HepG2 (cell line): ENCODE data around the gene ENTHD1. TPM values are rescaled to one million over a fixed set of nuclear protein-coding genes. Genes with fewer than 3 reads are reported as not detected.

Experiments used
- ATAC-seq: fragments of 200-7000 bp; cut with Tn5 transposase; 3 replicates; pipeline ENCODE4 v1.9.1; 2020; ENCODE audit warnings: mild to moderate bottlenecking, moderate library complexity
- BruUV-seq: library from RNA; stranded (reverse); fragments of 400-500 nt; replicated peaks from 2 replicates; lab custom pipeline; 2021; lab: Mats Ljungman, UMichigan
- CTCF ChIA-PET: fragments of 300-600 bp; formaldehyde crosslinking; extraction: SDS; loops from one replicate; lab custom pipeline; 2021; ENCODE audit warnings: low total read pairs, inconsistent platforms, low intra/inter-chr PET ratio; lab: Yijun Ruan, JAX
- POLR2A ChIA-PET: fragments of 350-600 bp; sonication (Branson Sonifier 250); formaldehyde crosslinking; loops from one replicate; lab custom pipeline; 2020; ENCODE audit warnings: antibody characterized with exemption, inconsistent platforms; lab: Yijun Ruan, JAX
- DNase-seq: peaks from one replicate; pipeline ENCODE4 v3.0.0-alpha.2; 2015; ENCODE audit warnings: low spot score
- FAIRE-seq: peaks from 3 replicates; lab custom pipeline; 2011; peaks lifted over from hg19 to GRCh38; lab: Jason Lieb, UNC
- H2AFZ ChIP-seq: one replicate; pipeline ENCODE4 v1.6.1; 2011; ENCODE audit warnings: low read length, inconsistent platforms
- H3K27ac ChIP-seq: fragments of 300-600 bp; 3 replicates; pipeline ENCODE4 v1.8.0; 2011; ENCODE audit warnings: mixed run types, mild to moderate bottlenecking, mixed read lengths, low read length, inconsistent platforms; ENCODE audit not compliant: insufficient read depth; ENCODE audit errors: extremely low read length
- H3K27me3 ChIP-seq, 2 experiments: fragments of 200-600 bp in 1 of 2; 2 replicates in 1 of 2; 3 replicates in 1 of 2; pipeline versions ENCODE4 v1.6.0 to v1.8.0; 2011; ENCODE audit warnings: low read length in 2 of 2, mild to moderate bottlenecking in 2 of 2, moderate library complexity in 2 of 2, inconsistent platforms in 1 of 2; ENCODE audit not compliant: insufficient read depth in 2 of 2, control insufficient read depth in 1 of 2
- H3K36me3 ChIP-seq, 2 experiments: fragments of 200-600 bp in 1 of 2; replicated peaks in 1 of 2; 2 replicates in 1 of 2; 3 replicates in 1 of 2; pipeline versions ENCODE4 v1.5.1 to v1.8.0; 2011; ENCODE audit warnings: low read length in 2 of 2, inconsistent platforms in 1 of 2; ENCODE audit not compliant: insufficient read depth in 2 of 2, control insufficient read depth in 1 of 2
- H3K4me1 ChIP-seq: 2 replicates; pipeline ENCODE4 v1.5.1; 2012; ENCODE audit warnings: low read length, inconsistent platforms; ENCODE audit not compliant: insufficient read depth
- H3K4me2 ChIP-seq: 2 replicates; pipeline ENCODE4 v1.6.0; 2011; ENCODE audit warnings: low read depth, low read length, inconsistent platforms
- H3K4me3 ChIP-seq, 3 experiments: fragments of 200-600 bp in 1 of 3; sonication (generic), shearing (Covaris generic) in 1 of 3; replicated peaks in 1 of 3; 2 replicates each; pipeline ENCODE4 v1.5.1; 2011 to 2016; ENCODE audit warnings: low read length in 3 of 3, inconsistent platforms in 2 of 3, low read depth in 2 of 3, mild to moderate bottlenecking in 2 of 3, control low read depth in 1 of 3, mixed read lengths in 1 of 3; ENCODE audit not compliant: insufficient read depth in 1 of 3
- H3K79me2 ChIP-seq: one replicate; pipeline ENCODE4 v1.6.1; 2011; ENCODE audit warnings: low read length, inconsistent platforms; ENCODE audit not compliant: insufficient read depth
- H3K9ac ChIP-seq: 2 replicates; pipeline ENCODE4 v1.6.0; 2011; ENCODE audit warnings: mild to moderate bottlenecking, low read depth, low read length, inconsistent platforms; ENCODE audit not compliant: insufficient read depth
- H3K9me3 ChIP-seq: 2 replicates; pipeline ENCODE4 v1.5.1; 2012; ENCODE audit warnings: mild to moderate bottlenecking, low read length
- H4K20me1 ChIP-seq: 2 replicates; pipeline ENCODE4 v1.6.0; 2011; ENCODE audit warnings: inconsistent platforms, mild to moderate bottlenecking, low read length, moderate library complexity; ENCODE audit not compliant: insufficient read depth
- DNMT3B ChIP-seq: conservative IDR thresholded peaks from 2 replicates; pipeline ENCODE4 v1.6.1; 2016; ENCODE audit warnings: missing biosample characterization, control low read depth
- E2F5 ChIP-seq: sonication (generic); formaldehyde crosslinking; conservative IDR thresholded peaks from 2 replicates; pipeline ENCODE4 v1.4.0; 2020; ENCODE audit warnings: missing genetic modification reagents
- GPBP1L1 ChIP-seq: sonication (generic); formaldehyde crosslinking; IDR thresholded peaks from 2 replicates; pipeline ENCODE4 v1.5.0; 2020; ENCODE audit warnings: mild to moderate bottlenecking, missing genetic modification reagents
- HHEX ChIP-seq: IDR thresholded peaks from 2 replicates; pipeline ENCODE4 v1.6.1; 2016; ENCODE audit warnings: control low read depth
- MAZ ChIP-seq, 2 experiments: sonication (generic) in 1 of 2; formaldehyde crosslinking in 1 of 2; IDR thresholded peaks; 2 replicates each; pipeline versions ENCODE4 v1.5.0 to v1.6.1; 2012 to 2020; ENCODE audit warnings: low read depth in 2 of 2, mild to moderate bottlenecking in 2 of 2, borderline replicate concordance in 1 of 2, improper control_type of control experiment in 1 of 2, low read length in 1 of 2, missing genetic modification reagents in 1 of 2, moderate library complexity in 1 of 2
- MNT ChIP-seq: fragments of 450-650 bp; IDR thresholded peaks from 2 replicates; pipeline ENCODE4 v1.6.1; 2016
- PAF1 ChIP-seq: IDR thresholded peaks from 2 replicates; pipeline ENCODE4 v1.6.1; 2016; ENCODE audit warnings: missing genetic modification reagents, missing compliant biosample characterization
- RBM39 ChIP-seq: fragments of 200-400 bp; formaldehyde crosslinking; IDR thresholded peaks from one replicate; pipeline ENCODE4 v1.6.1; 2018; ENCODE audit warnings: antibody characterized with exemption, mild to moderate bottlenecking, low read depth, low read length; ENCODE audit not compliant: poor library complexity, severe bottlenecking
- TMF1 ChIP-seq: sonication (generic); formaldehyde crosslinking; IDR thresholded peaks from 2 replicates; pipeline ENCODE4 v1.8.1; 2022; ENCODE audit warnings: low read depth, missing genetic modification reagents
- ZNF224 ChIP-seq: sonication (generic); formaldehyde crosslinking; IDR thresholded peaks from 2 replicates; pipeline ENCODE4 v1.5.0; 2020; ENCODE audit warnings: mild to moderate bottlenecking, missing genetic modification reagents
- ZNF256 ChIP-seq: sonication (generic); formaldehyde crosslinking; conservative IDR thresholded peaks from 2 replicates; pipeline ENCODE4 v1.4.0; 2020; ENCODE audit warnings: missing genetic modification reagents
- ZNF598 ChIP-seq: sonication (generic); formaldehyde crosslinking; IDR thresholded peaks from 2 replicates; pipeline ENCODE4 v1.5.1; 2020; ENCODE audit warnings: mild to moderate bottlenecking, missing genetic modification reagents, borderline replicate concordance
- ZNF672 ChIP-seq: sonication (generic); formaldehyde crosslinking; IDR thresholded peaks from 2 replicates; pipeline ENCODE4 v1.8.1; 2022; ENCODE audit warnings: missing genetic modification reagents
- ZNF788 ChIP-seq: sonication (generic); formaldehyde crosslinking; IDR thresholded peaks from 2 replicates; pipeline ENCODE4 v1.5.0; 2020; ENCODE audit warnings: mild to moderate bottlenecking, missing genetic modification reagents, borderline replicate concordance
- ZNF850 ChIP-seq: sonication (generic); formaldehyde crosslinking; conservative IDR thresholded peaks from 2 replicates; pipeline ENCODE4 v1.9.0; 2021; ENCODE audit warnings: mild to moderate bottlenecking, missing genetic modification reagents
- WGBS: methylation state at CpG from one replicate; pipeline ENCODE4 v1.1.6; 2017; ENCODE audit warnings: low lambda C conversion rate; 5-methylcytosine and 5-hydroxymethylcytosine counted together
- in situ Hi-C: cut with HindIII; loops from 2 replicates; pipeline ENCODE4 v1.10.0; 2017; ENCODE audit warnings: low pct_unique_long_range_greater_than_20kb; ENCODE audit not compliant: extremely low pct_ligation_motif_present
- intact Hi-C: fragments of 100-400 bp; cut with micrococcal nuclease; formaldehyde crosslinking; loops from one replicate; pipeline ENCODE4 v1.10.0; 2022; ENCODE audit not compliant: unreplicated experiment
- polyA plus RNA-seq, 8 experiments: library from polyadenylated mRNA; depleted of rRNA in 3 of 8; stranded (reverse) in 7 of 8; unstranded in 1 of 8; fragments of >200 nt; fragmentation: Illumina TruSeq in 4 of 8; extraction: Trizol in 4 of 8; gene quantifications; 2 replicates each; pipeline versions ENCODE4 v1.2.1 to v1.2.3, GENCODE V29; 2011 to 2016; ENCODE audit warnings: low read depth in 4 of 8, missing spikeins in 1 of 8, mixed read lengths in 1 of 8; ENCODE audit not compliant: insufficient read depth in 1 of 8
- total RNA-seq, 5 experiments: library from RNA; depleted of rRNA; stranded (reverse); fragments of >200 nt; fragmentation: Illumina TruSeq; extraction: Trizol; gene quantifications; 2 replicates each; pipeline ENCODE4 v1.2.3, GENCODE V29; 2016; ENCODE audit warnings: low read depth in 1 of 5

The ENTHD1 gene
- total and polyA plus RNA-seq, 2 of the 13 experiments (the other 11 are each of a cell fraction or from before 2014, with no cell fraction given): not detected

GRCh38 chr22:39738746-39739145, 154.8 kb downstream of the ENTHD1 start:
- FAIRE-seq (no peak), DNase-seq (no peak), ATAC-seq (no peak)
- Histone ChIP-seq H3K4me1 (no peaks in the 10 kb centered on the region), H3K27ac (no peak overlapping the region), H3K4me3 (no peak overlapping the region), H3K27me3 (peaks cover 0 to 21% of the 10 kb centered on the region in 2 experiments; a peak in 2 of 5 replicates), H3K36me3 (no peaks in the 10 kb centered on the region), H3K4me2 (no peak overlapping the region), H3K79me2 (no peaks in the 10 kb centered on the region), H3K9ac (no peak overlapping the region), H3K9me3 (no peaks in the 10 kb centered on the region), H4K20me1 (no peaks in the 10 kb centered on the region), H2AFZ (no peak overlapping the region)
- BruUV-seq: no TSS peak
- in situ Hi-C loops (no loop called here), intact Hi-C loops (no loop called here)
- CTCF ChIA-PET: no interaction called here
- POLR2A ChIA-PET: no interaction called here
- WGBS: 3% methylated on average over 1 of the region's 1 CpG
- TF ChIP-seq MNT (no peak), ZNF788 (CRISPR knock-in tag) (no peak), ZNF224 (CRISPR knock-in tag) (no peak), ZNF672 (CRISPR knock-in tag) (no peak), ZNF256 (CRISPR knock-in tag) (no peak), GPBP1L1 (no peak), ZNF598 (CRISPR knock-in tag) (no peak), HHEX (CRISPR knock-in tag) (no peak), TMF1 (no peak), DNMT3B (no peak), MAZ (IDR thresholded peaks at IDR 0.05; ENCODE audit: borderline replicate concordance, low read depth, low read length) (no peak), MAZ (CRISPR knock-in tag; IDR thresholded peaks at IDR 0.05; ENCODE audit: low read depth) (no peak), RBM39 (no peak), ZNF850 (no peak), E2F5 (no peak), PAF1 (CRISPR knock-in tag) (no peak)
